Gastrocnemius medialis (tissue), 4 donors: ENCODE data around the gene OR52J3.

Experiments
- POLR2A ChIP-seq, 2 donors: fragments of 450-650 bp; IDR thresholded peaks; one replicate each; pipeline ENCODE4 v1.6.1; 2017; ENCODE audit warnings: antibody characterized with exemption in 2 of 2, mild to moderate bottlenecking in 2 of 2, moderate library complexity in 2 of 2
- TF ChIP-seq, protein P1 (sequence below), 5 experiments: fragments of 450-650 bp in 3 of 5; fragments of 200-600 bp in 2 of 5; sonication (generic) in 2 of 5; IDR thresholded peaks in 4 of 5; conservative IDR thresholded peaks in 1 of 5; 1 replicate in 4 of 5; 2 replicates in 1 of 5; pipeline ENCODE4 v1.5.1; 2016 to 2019; ENCODE audit warnings: antibody characterized with exemption in 5 of 5, mild to moderate bottlenecking in 3 of 5, moderate library complexity in 3 of 5

DNA sequence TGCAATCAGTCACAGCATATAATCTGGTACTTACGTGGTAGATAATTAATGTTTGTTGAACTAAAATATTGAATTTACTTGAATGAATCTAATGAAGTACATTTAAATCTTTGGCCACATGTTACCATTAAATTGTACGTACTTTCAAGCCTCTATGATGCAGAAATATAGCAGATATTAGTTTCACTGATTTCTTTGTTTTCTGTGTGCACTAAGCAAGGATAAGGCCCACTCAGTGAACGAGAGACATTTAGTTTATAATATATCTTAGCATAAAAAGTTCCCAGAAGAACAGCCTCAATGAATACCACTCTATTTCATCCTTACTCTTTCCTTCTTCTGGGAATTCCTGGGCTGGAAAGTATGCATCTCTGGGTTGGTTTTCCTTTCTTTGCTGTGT lies 22.9 kb downstream of the OR52J3 start, which contains the start of gene OR52E1:
- TF ChIP-seq, protein P1, sequence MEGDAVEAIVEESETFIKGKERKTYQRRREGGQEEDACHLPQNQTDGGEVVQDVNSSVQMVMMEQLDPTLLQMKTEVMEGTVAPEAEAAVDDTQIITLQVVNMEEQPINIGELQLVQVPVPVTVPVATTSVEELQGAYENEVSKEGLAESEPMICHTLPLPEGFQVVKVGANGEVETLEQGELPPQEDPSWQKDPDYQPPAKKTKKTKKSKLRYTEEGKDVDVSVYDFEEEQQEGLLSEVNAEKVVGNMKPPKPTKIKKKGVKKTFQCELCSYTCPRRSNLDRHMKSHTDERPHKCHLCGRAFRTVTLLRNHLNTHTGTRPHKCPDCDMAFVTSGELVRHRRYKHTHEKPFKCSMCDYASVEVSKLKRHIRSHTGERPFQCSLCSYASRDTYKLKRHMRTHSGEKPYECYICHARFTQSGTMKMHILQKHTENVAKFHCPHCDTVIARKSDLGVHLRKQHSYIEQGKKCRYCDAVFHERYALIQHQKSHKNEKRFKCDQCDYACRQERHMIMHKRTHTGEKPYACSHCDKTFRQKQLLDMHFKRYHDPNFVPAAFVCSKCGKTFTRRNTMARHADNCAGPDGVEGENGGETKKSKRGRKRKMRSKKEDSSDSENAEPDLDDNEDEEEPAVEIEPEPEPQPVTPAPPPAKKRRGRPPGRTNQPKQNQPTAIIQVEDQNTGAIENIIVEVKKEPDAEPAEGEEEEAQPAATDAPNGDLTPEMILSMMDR (IDR thresholded peaks at IDR 0.05 in 4 of 5, conservative IDR thresholded peaks at IDR 0.05 in 1 of 5): no peak
- TF ChIP-seq POLR2A (IDR thresholded peaks at IDR 0.05): no peak
